H9 (cell line): Measurements from ENCODE around the gene UBE2D2. TPM values are rescaled to one million over a fixed set of nuclear protein-coding genes. Genes with fewer than 3 reads are reported as not detected.
A peak's percentile ranks its signal among the peaks of the same experiment; 100 is the strongest.

Experiments used
- DNase-seq: peaks from one replicate; pipeline ENCODE4 v3.0.0-alpha.2; 2017
- H2AFZ ChIP-seq: one replicate; pipeline ENCODE4 v1.6.1; 2013; ENCODE audit warnings: mild to moderate bottlenecking, low read length, control low read depth, moderate library complexity
- H2AK5ac ChIP-seq: 2 replicates; pipeline ENCODE4 v1.6.1; 2013; ENCODE audit warnings: low read length, control low read depth, mixed read lengths; ENCODE audit not compliant: insufficient read length
- H2BK120ac ChIP-seq: one replicate; pipeline ENCODE4 v1.6.1; 2013; ENCODE audit warnings: low read depth, mild to moderate bottlenecking, low read length, control low read depth, inconsistent platforms; ENCODE audit not compliant: poor library complexity, severe bottlenecking
- H2BK12ac ChIP-seq: 2 replicates; pipeline ENCODE4 v1.6.1; 2013; ENCODE audit warnings: low read length, control low read depth, mixed read lengths, low read depth; ENCODE audit not compliant: insufficient read length
- H2BK15ac ChIP-seq: 2 replicates; pipeline ENCODE4 v1.6.1; 2013; ENCODE audit warnings: low read depth, low read length, control low read depth
- H2BK20ac ChIP-seq: one replicate; pipeline ENCODE4 v1.6.1; 2013; ENCODE audit warnings: low read depth, mild to moderate bottlenecking, low read length, control low read depth, inconsistent platforms; ENCODE audit not compliant: poor library complexity, severe bottlenecking
- H2BK5ac ChIP-seq: 2 replicates; pipeline ENCODE4 v1.6.1; 2013; ENCODE audit warnings: low read length, control low read depth, mixed read lengths; ENCODE audit not compliant: insufficient read length
- H3K14ac ChIP-seq: 2 replicates; pipeline ENCODE4 v1.6.1; 2013; ENCODE audit warnings: low read length, control low read depth; ENCODE audit not compliant: insufficient read depth
- H3K18ac ChIP-seq: 2 replicates; pipeline ENCODE4 v1.6.1; 2013; ENCODE audit warnings: low read depth, mild to moderate bottlenecking, mixed read lengths, low read length, control low read depth; ENCODE audit not compliant: insufficient read length
- H3K23ac ChIP-seq: 2 replicates; pipeline ENCODE4 v1.6.1; 2013; ENCODE audit warnings: low read length, control low read depth, mixed read lengths, low read depth; ENCODE audit not compliant: insufficient read length
- H3K23me2 ChIP-seq: 2 replicates; pipeline ENCODE4 v1.6.1; 2013; ENCODE audit warnings: low read depth, mild to moderate bottlenecking, mixed read lengths, low read length, control low read depth; ENCODE audit not compliant: insufficient read length, poor library complexity, severe bottlenecking
- H3K27ac ChIP-seq: 2 replicates; pipeline ENCODE4 v1.5.1; 2013; ENCODE audit warnings: low read length, control low read depth, mixed read lengths, low read depth; ENCODE audit not compliant: insufficient read length
- H3K27me3 ChIP-seq: 2 replicates; pipeline ENCODE4 v1.6.1; 2013; ENCODE audit warnings: low read length, control low read depth, inconsistent platforms; ENCODE audit not compliant: insufficient read depth
- H3K4ac ChIP-seq: 2 replicates; pipeline ENCODE4 v1.6.1; 2013; ENCODE audit warnings: low read depth, mild to moderate bottlenecking, control low read depth, inconsistent platforms, low read length, moderate library complexity
- H3K4me1 ChIP-seq: 2 replicates; pipeline ENCODE4 v1.6.1; 2013; ENCODE audit warnings: low read length, control low read depth, inconsistent platforms; ENCODE audit not compliant: insufficient read depth
- H3K4me2 ChIP-seq: 2 replicates; pipeline ENCODE4 v1.6.1; 2013; ENCODE audit warnings: low read length, control low read depth, mixed read lengths; ENCODE audit not compliant: insufficient read length, insufficient read depth
- H3K56ac ChIP-seq: 2 replicates; pipeline ENCODE4 v1.6.1; 2013; ENCODE audit warnings: low read depth, mild to moderate bottlenecking, mixed read lengths, low read length, control low read depth; ENCODE audit not compliant: insufficient read length
- H3K79me1 ChIP-seq: 2 replicates; pipeline ENCODE4 v1.6.1; 2013; ENCODE audit warnings: low read depth, mild to moderate bottlenecking, moderate library complexity, low read length, control low read depth, inconsistent platforms; ENCODE audit not compliant: insufficient read depth, poor library complexity, severe bottlenecking
- H3K79me2 ChIP-seq: 2 replicates; pipeline ENCODE4 v1.6.1; 2013; ENCODE audit warnings: low read length, control low read depth, inconsistent platforms; ENCODE audit not compliant: insufficient read depth
- H3K9ac ChIP-seq: 2 replicates; pipeline ENCODE4 v1.6.1; 2013; ENCODE audit warnings: low read length, control low read depth, mixed read lengths; ENCODE audit not compliant: insufficient read length; ENCODE audit errors: extremely low read depth
- H3K9me3 ChIP-seq: one replicate; pipeline ENCODE4 v1.6.1; 2013; ENCODE audit warnings: low read depth, low read length, inconsistent platforms; ENCODE audit not compliant: control insufficient read depth
- H3T11ph ChIP-seq: one replicate; pipeline ENCODE4 v1.6.1; 2013; ENCODE audit warnings: mild to moderate bottlenecking, low read length, control low read depth, inconsistent platforms
- H4K20me1 ChIP-seq: one replicate; pipeline ENCODE4 v1.6.1; 2013; ENCODE audit not compliant: control insufficient read depth, insufficient read length, insufficient read depth
- H4K5ac ChIP-seq: 2 replicates; pipeline ENCODE4 v1.6.1; 2013; ENCODE audit warnings: low read depth, mild to moderate bottlenecking, mixed read lengths, low read length, control low read depth; ENCODE audit not compliant: insufficient read length
- H4K8ac ChIP-seq: replicated peaks from 2 replicates; pipeline ENCODE4 v1.6.1; 2013; ENCODE audit warnings: low read length, control low read depth, mixed read lengths, low read depth; ENCODE audit not compliant: insufficient read length
- H4K91ac ChIP-seq: 2 replicates; pipeline ENCODE4 v1.6.1; 2013; ENCODE audit warnings: low read depth, mild to moderate bottlenecking, moderate library complexity, mixed read lengths, low read length, control low read depth; ENCODE audit not compliant: insufficient read length
- H3K27ac Mint-ChIP-seq, 3 experiments: 2 replicates in 2 of 3; 3 replicates in 1 of 3; pipeline ENCODE4 v1.8.0; 2020 to 2021; ENCODE audit warnings: mixed read lengths in 3 of 3, mild to moderate bottlenecking in 1 of 3, moderate library complexity in 1 of 3
- H3K27me3 Mint-ChIP-seq: 2 replicates; pipeline ENCODE4 v1.8.0; 2021; ENCODE audit warnings: low read depth, mild to moderate bottlenecking, moderate library complexity, mixed read lengths
- H3K36me3 Mint-ChIP-seq, 3 experiments: 2 replicates in 2 of 3; 3 replicates in 1 of 3; pipeline ENCODE4 v1.8.0; 2020 to 2021; ENCODE audit warnings: low read depth in 3 of 3, mixed read lengths in 3 of 3; ENCODE audit not compliant: insufficient read depth in 1 of 3
- H3K4me1 Mint-ChIP-seq, 2 experiments: 2 replicates each; pipeline ENCODE4 v1.8.0; 2020; ENCODE audit warnings: mixed read lengths in 2 of 2
- H3K4me3 Mint-ChIP-seq, 2 experiments: 2 replicates in 1 of 2; 3 replicates in 1 of 2; pipeline ENCODE4 v1.8.0; 2020 to 2021; ENCODE audit warnings: mild to moderate bottlenecking in 2 of 2, mixed read lengths in 2 of 2, moderate library complexity in 1 of 2
- H3K9me3 Mint-ChIP-seq, 2 experiments: 2 replicates in 1 of 2; 3 replicates in 1 of 2; pipeline ENCODE4 v1.8.0; 2020; ENCODE audit warnings: mild to moderate bottlenecking in 2 of 2, mixed read lengths in 2 of 2, moderate library complexity in 1 of 2
- WGBS: extraction: QIAGEN DNeasy Blood & Tissue Kit; methylation state at CpG from one replicate; pipeline ENCODE4 v1.1.7; 2013; ENCODE audit warnings: missing lambda C conversion rate, low lambda C conversion rate, mixed read lengths; ENCODE audit not compliant: insufficient read length; ENCODE audit errors: extremely low coverage; 5-methylcytosine and 5-hydroxymethylcytosine counted together
- total RNA-seq: library from RNA; stranded (reverse); gene quantifications from 2 replicates; pipeline ENCODE4 v1.2.1, GENCODE V29; 2021
- TF ChIP-seq, protein P1 (sequence below): fragments of 200-600 bp; sonication (generic); conservative IDR thresholded peaks from 3 replicates; pipeline ENCODE4 v1.8.0; 2021; ENCODE audit warnings: antibody characterized with exemption, mild to moderate bottlenecking

UBE2D2 gene
- total RNA-seq, 1 experiment from 2014 or later, result 236 TPM

DNA sequence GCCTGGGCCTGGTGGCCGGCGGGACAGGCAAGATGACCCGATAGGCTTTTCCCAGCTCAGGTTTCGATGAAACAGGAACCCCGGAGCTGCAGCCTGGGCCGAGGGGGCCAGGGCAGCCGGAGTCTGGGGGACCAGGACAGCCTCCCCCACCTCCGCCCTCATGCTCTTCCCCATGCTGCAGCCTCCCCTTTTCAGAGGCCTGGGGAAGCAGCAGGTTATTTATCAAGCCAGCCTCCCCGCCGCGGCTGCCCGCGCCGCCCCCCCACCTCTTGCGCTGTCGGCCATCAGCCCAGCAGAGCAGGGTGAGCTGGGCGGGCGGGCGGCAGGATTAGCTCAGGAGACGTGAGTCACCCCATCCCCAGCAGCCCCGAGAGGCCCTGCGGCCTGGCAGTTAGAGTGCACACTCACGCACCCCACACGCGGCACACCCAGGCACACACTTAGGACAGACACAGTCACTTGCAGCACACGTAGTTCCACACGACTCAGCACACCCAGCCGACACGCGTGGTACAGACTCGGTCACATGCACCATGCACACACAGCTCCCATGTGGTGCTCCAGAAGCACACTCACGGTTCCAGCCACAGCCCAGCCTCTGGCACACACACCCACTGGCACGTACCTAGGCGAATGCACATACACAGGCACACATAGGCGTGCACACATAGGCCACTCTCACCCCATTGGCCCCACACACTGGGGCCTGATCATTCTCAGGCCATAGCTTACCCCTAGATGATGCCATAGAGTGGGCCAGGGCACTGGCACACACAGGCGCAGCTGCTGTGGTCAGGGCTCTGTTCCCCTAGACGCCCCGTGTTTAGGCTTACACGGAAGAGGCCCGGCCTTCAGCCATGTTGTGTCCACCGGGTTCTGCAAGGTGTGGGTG lies 100.0 kb downstream of the UBE2D2 start:
- TF ChIP-seq, protein P1, sequence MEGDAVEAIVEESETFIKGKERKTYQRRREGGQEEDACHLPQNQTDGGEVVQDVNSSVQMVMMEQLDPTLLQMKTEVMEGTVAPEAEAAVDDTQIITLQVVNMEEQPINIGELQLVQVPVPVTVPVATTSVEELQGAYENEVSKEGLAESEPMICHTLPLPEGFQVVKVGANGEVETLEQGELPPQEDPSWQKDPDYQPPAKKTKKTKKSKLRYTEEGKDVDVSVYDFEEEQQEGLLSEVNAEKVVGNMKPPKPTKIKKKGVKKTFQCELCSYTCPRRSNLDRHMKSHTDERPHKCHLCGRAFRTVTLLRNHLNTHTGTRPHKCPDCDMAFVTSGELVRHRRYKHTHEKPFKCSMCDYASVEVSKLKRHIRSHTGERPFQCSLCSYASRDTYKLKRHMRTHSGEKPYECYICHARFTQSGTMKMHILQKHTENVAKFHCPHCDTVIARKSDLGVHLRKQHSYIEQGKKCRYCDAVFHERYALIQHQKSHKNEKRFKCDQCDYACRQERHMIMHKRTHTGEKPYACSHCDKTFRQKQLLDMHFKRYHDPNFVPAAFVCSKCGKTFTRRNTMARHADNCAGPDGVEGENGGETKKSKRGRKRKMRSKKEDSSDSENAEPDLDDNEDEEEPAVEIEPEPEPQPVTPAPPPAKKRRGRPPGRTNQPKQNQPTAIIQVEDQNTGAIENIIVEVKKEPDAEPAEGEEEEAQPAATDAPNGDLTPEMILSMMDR, result no peak
- Histone ChIP-seq H3K9ac (no peak overlapping the region), H4K91ac (no peak overlapping the region), H3K9me3 (no peaks in the 10 kb centered on the region), H2AFZ (no peak overlapping the region), H3T11ph (no peak overlapping the region), H2BK15ac (no peak overlapping the region), H3K79me1 (peaks cover 13% of the 10 kb centered on the region), H3K4me1 (peaks cover 26% of the 10 kb centered on the region), H3K79me2 (peaks cover 57% of the 10 kb centered on the region; the same call in 1 of the 2 replicates), H3K23ac (no peak overlapping the region), H3K14ac (no peak overlapping the region; the same call in 1 of the 2 replicates), H3K23me2 (peaks cover 4% of the 10 kb centered on the region), H3K4me2 (no peak overlapping the region), H2BK20ac (no peak overlapping the region), H4K20me1 (peaks cover 3% of the 10 kb centered on the region), H2BK120ac (no peak overlapping the region), H3K4ac (no peak overlapping the region), H3K27me3 (no peaks in the 10 kb centered on the region), H4K5ac (no peak overlapping the region), H3K27ac (no peak overlapping the region), H2BK12ac (no peak overlapping the region), H2BK5ac (no peak overlapping the region), H4K8ac (no peak overlapping the region), H2AK5ac (no peak overlapping the region), H3K18ac (no peak overlapping the region), H3K56ac (no peak overlapping the region)
- Mint-ChIP-seq H3K27ac (peak overlapping the region in 2 of 3 experiments; percentile 80 to 89; a peak in 3 of 7 replicates), H3K27me3 (no peaks in the 10 kb centered on the region), H3K9me3 (no peaks in the 10 kb centered on the region), H3K36me3 (peaks cover 0 to 19% (median 0%) of the 10 kb centered on the region in 3 experiments; a peak in 3 of 7 replicates), H3K4me1 (peaks cover 49 to 60% of the 10 kb centered on the region in 2 experiments), H3K4me3 (peak overlapping the region in 1 of 2 experiments; percentile 22; a peak in 1 of 5 replicates)
- WGBS, result no CpG with 5 or more reads among the region's 41 CpGs
- no peak for DNase-seq
